IMR-90 (cell line): Measurements from ENCODE around the gene ZNF691. TPM values are rescaled to one million over a fixed set of nuclear protein-coding genes. Genes with fewer than 3 reads are reported as not detected.

Source experiments
- ATAC-seq: fragments of 200-7000 bp; cut with Tn5 transposase; 2 replicates; pipeline ENCODE4 v1.9.1; 2020; ENCODE audit warnings: low read depth, mild to moderate bottlenecking, moderate library complexity
- BruUV-seq: library from RNA; stranded (reverse); fragments of 400-500 nt; replicated peaks from 2 replicates; lab custom pipeline; 2021; lab: Mats Ljungman, UMichigan
- CTCF ChIA-PET: fragments of 300-600 bp; formaldehyde crosslinking; extraction: SDS; loops from one replicate; lab custom pipeline; 2021; ENCODE audit warnings: antibody characterized with exemption; lab: Yijun Ruan, JAX
- POLR2A ChIA-PET: fragments of 300-600 bp; sonication (Branson Sonifier 250); formaldehyde crosslinking; loops from one replicate; lab custom pipeline; 2022; ENCODE audit warnings: antibody characterized with exemption; ENCODE audit not compliant: unreplicated experiment; lab: Charles Lee
- DNase-seq: peaks from one replicate; pipeline ENCODE4 v3.0.0; 2013
- H2AFZ ChIP-seq: replicated peaks from 2 replicates; pipeline ENCODE3; 2013; ENCODE audit warnings: low read length, mild to moderate bottlenecking; ENCODE audit not compliant: poor library complexity
- H2AK5ac ChIP-seq: 2 replicates; pipeline ENCODE4 v1.6.1; 2013; ENCODE audit warnings: low read depth, low read length, inconsistent platforms
- H2AK9ac ChIP-seq: replicated peaks from 2 replicates; pipeline ENCODE3; 2013; ENCODE audit warnings: mild to moderate bottlenecking, low read depth, low read length, moderate library complexity; ENCODE audit not compliant: poor library complexity
- H2BK120ac ChIP-seq: 2 replicates; pipeline ENCODE4 v1.6.1; 2013; ENCODE audit warnings: low read depth, low read length, inconsistent platforms
- H2BK15ac ChIP-seq: 3 replicates; pipeline ENCODE4 v1.6.1; 2013; ENCODE audit warnings: low read depth, low read length, inconsistent platforms
- H2BK20ac ChIP-seq: 2 replicates; pipeline ENCODE4 v1.6.1; 2013; ENCODE audit warnings: low read depth, mild to moderate bottlenecking, inconsistent platforms, low read length, moderate library complexity
- H2BK5ac ChIP-seq: 2 replicates; pipeline ENCODE4 v1.6.1; 2013; ENCODE audit warnings: mild to moderate bottlenecking, low read depth, low read length, inconsistent platforms; ENCODE audit not compliant: poor library complexity, severe bottlenecking
- H3K14ac ChIP-seq: replicated peaks from 2 replicates; pipeline ENCODE4 v1.6.1; 2013; ENCODE audit warnings: low read depth, low read length, inconsistent platforms
- H3K18ac ChIP-seq: 2 replicates; pipeline ENCODE4 v1.6.1; 2013; ENCODE audit warnings: low read depth, low read length, control low read depth
- H3K23ac ChIP-seq: 2 replicates; pipeline ENCODE4 v1.6.1; 2013; ENCODE audit warnings: low read depth, low read length, inconsistent platforms
- H3K27ac ChIP-seq: 2 replicates; pipeline ENCODE4 v1.5.1; 2013; ENCODE audit warnings: mild to moderate bottlenecking, control low read depth, low read length; ENCODE audit not compliant: insufficient read depth
- H3K27me3 ChIP-seq: 2 replicates; pipeline ENCODE4 v1.6.1; 2013; ENCODE audit warnings: low read length; ENCODE audit not compliant: control insufficient read depth, insufficient read depth
- H3K36me3 ChIP-seq: 2 replicates; pipeline ENCODE4 v1.6.1; 2013; ENCODE audit warnings: low read length, mixed read lengths; ENCODE audit not compliant: control insufficient read depth, insufficient read depth
- H3K4ac ChIP-seq: 2 replicates; pipeline ENCODE4 v1.6.1; 2013; ENCODE audit warnings: low read depth, low read length, inconsistent platforms
- H3K4me1 ChIP-seq: 2 replicates; pipeline ENCODE4 v1.6.1; 2013; ENCODE audit warnings: low read length, mixed read lengths; ENCODE audit not compliant: control insufficient read depth, insufficient read depth
- H3K4me2 ChIP-seq: 2 replicates; pipeline ENCODE4 v1.6.1; 2013; ENCODE audit warnings: low read depth, mild to moderate bottlenecking, control low read depth, low read length, moderate library complexity
- H3K4me3 ChIP-seq: 2 replicates; pipeline ENCODE4 v1.5.1; 2013; ENCODE audit warnings: low read depth, mild to moderate bottlenecking, control low read depth, low read length, moderate library complexity; ENCODE audit not compliant: insufficient read depth
- H3K56ac ChIP-seq: 2 replicates; pipeline ENCODE4 v1.6.1; 2013; ENCODE audit warnings: low read length, inconsistent platforms; ENCODE audit not compliant: insufficient read depth; ENCODE audit errors: extremely low read depth
- H3K79me1 ChIP-seq, 2 experiments: 2 replicates each; pipeline ENCODE4 v1.6.1; 2013; ENCODE audit warnings: low read length in 2 of 2, inconsistent platforms in 1 of 2, low read depth in 1 of 2
- H3K9ac ChIP-seq: 2 replicates; pipeline ENCODE4 v1.6.1; 2013; ENCODE audit warnings: low read depth, low read length, control low read depth
- H3K9me1 ChIP-seq: 2 replicates; pipeline ENCODE4 v1.6.1; 2013; ENCODE audit warnings: low read length, inconsistent platforms; ENCODE audit not compliant: insufficient read depth
- H3K9me3 ChIP-seq: 2 replicates; pipeline ENCODE4 v1.6.1; 2013; ENCODE audit warnings: low read length; ENCODE audit not compliant: control insufficient read depth, insufficient read depth
- H4K20me1 ChIP-seq: 2 replicates; pipeline ENCODE4 v1.6.1; 2013; ENCODE audit warnings: low read length, inconsistent platforms; ENCODE audit not compliant: insufficient read depth
- H4K5ac ChIP-seq: 2 replicates; pipeline ENCODE4 v1.6.1; 2013; ENCODE audit warnings: mild to moderate bottlenecking, low read depth, low read length, control low read depth
- H4K8ac ChIP-seq, 2 experiments: 2 replicates each; pipeline ENCODE4 v1.6.1; 2013; ENCODE audit warnings: low read depth in 2 of 2, low read length in 2 of 2, control low read depth in 1 of 2, inconsistent platforms in 1 of 2
- H4K91ac ChIP-seq: 2 replicates; pipeline ENCODE4 v1.6.1; 2013; ENCODE audit warnings: low read depth, low read length, inconsistent platforms; ENCODE audit not compliant: insufficient read depth
- CEBPB ChIP-seq: IDR thresholded peaks from 2 replicates; pipeline ENCODE4 v1.6.1; 2012; ENCODE audit warnings: low read depth, low read length, improper control_type of control experiment
- CHD1 ChIP-seq: IDR thresholded peaks from 2 replicates; pipeline ENCODE4 v1.6.1; 2012; ENCODE audit warnings: low read depth, low read length, improper control_type of control experiment
- CTCF ChIP-seq: conservative IDR thresholded peaks from 2 replicates; pipeline ENCODE4 v1.5.1; 2012; ENCODE audit warnings: mild to moderate bottlenecking, low read depth, low read length, improper control_type of control experiment
- FOS ChIP-seq: fragments of 150-350 bp; IDR thresholded peaks from 2 replicates; pipeline ENCODE4 v1.6.1; 2016; ENCODE audit warnings: low read depth, low read length
- MAZ ChIP-seq: IDR thresholded peaks from 2 replicates; pipeline ENCODE4 v1.6.1; 2012; ENCODE audit warnings: low read depth, mild to moderate bottlenecking, low read length, improper control_type of control experiment, moderate library complexity, borderline replicate concordance
- MXI1 ChIP-seq: IDR thresholded peaks from 2 replicates; pipeline ENCODE4 v1.6.1; 2012; ENCODE audit warnings: low read depth, mild to moderate bottlenecking, low read length, moderate library complexity, borderline replicate concordance
- NFE2L2 ChIP-seq: fragments of 150-350 bp; IDR thresholded peaks from 2 replicates; pipeline ENCODE4 v1.6.1; 2016; ENCODE audit warnings: low read depth, mild to moderate bottlenecking, low read length
- RCOR1 ChIP-seq: IDR thresholded peaks from 2 replicates; pipeline ENCODE4 v1.6.1; 2012; ENCODE audit warnings: mild to moderate bottlenecking, low read length, improper control_type of control experiment; ENCODE audit not compliant: insufficient replicate concordance
- RFX5 ChIP-seq: IDR thresholded peaks from 2 replicates; pipeline ENCODE4 v1.8.0; 2012; ENCODE audit warnings: low read depth, mild to moderate bottlenecking, low read length, moderate library complexity
- SMC3 ChIP-seq: fragments of 150-350 bp; IDR thresholded peaks from 2 replicates; pipeline ENCODE4 v1.6.1; 2016; ENCODE audit warnings: low read depth, mild to moderate bottlenecking, antibody characterized with exemption, low read length, moderate library complexity
- dilution Hi-C: fragments of 300-500 bp; cut with HindIII; formaldehyde crosslinking; loops from one replicate; pipeline ENCODE4 v1.14.3; 2018; ENCODE audit warnings: low sequenced_read_pairs; ENCODE audit not compliant: unreplicated experiment
- in situ Hi-C: fragments of 300-500 bp; cut with MboI; formaldehyde crosslinking; loops from 3 replicates; pipeline ENCODE4 v1.14.3; 2019; ENCODE audit warnings: low sequenced_read_pairs, inconsistent platforms, mixed read lengths
- intact Hi-C: fragments of 100-400 bp; cut with micrococcal nuclease; formaldehyde crosslinking; loops from 2 replicates; pipeline ENCODE4 v1.10.0; 2022
- polyA plus RNA-seq, 3 experiments: library from polyadenylated mRNA; depleted of rRNA; stranded (reverse); fragments of >200 nt; gene quantifications; 2 replicates each; pipeline ENCODE4 v1.2.3, GENCODE V29; 2012; ENCODE audit warnings: low replicate concordance in 1 of 3
- total RNA-seq: library from RNA; depleted of rRNA; stranded (reverse); fragments of >200 nt; gene quantifications from 2 replicates; pipeline ENCODE4 v1.2.3, GENCODE V29; 2012

ZNF691 gene
- total and polyA plus RNA-seq, 2 of the 4 experiments (the other 2 are of a cell fraction): 6.8 to 13.6 TPM

DNA sequence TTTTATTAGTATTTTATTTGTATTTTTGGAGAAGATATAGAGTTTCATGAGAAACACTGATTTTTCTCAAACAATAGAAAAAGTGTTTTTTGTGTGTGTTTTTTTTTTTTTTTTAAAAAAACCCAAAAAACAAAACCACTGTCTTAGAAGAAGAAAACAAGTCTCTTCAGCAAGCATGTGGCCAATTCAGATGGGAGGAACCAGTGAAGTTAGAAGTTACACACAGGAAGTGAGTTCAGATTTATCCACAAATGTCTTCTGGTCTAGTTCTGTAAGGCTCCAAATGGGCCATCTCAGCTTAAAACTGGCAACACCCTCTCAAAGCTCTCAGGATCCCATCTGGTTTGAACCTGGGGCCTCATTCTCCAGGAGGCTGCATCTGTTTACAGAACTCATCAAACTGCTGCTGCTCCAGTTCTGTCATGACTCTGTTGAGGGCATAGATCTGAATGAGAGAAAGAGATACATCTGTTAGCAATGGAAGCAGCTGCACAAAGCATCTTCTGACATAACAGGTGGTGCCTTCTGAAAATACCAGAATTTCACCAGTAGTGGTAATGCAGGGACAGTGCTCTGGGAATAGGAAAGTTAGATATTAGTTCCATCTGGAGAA, 39.3 kb upstream of the ZNF691 start:
- Histone ChIP-seq H4K8ac (no peak overlapping the region), H3K56ac (no peak overlapping the region), H2AK5ac (no peak overlapping the region), H3K9me1 (0 out of 2 replicates have a peak, but pooled peaks cover 5% of the 10 kb centered on the region), H3K9me3 (no peaks in the 10 kb centered on the region), H3K4ac (no peak overlapping the region), H3K18ac (no peak overlapping the region), H2BK120ac (no peak overlapping the region), H2AFZ (no peak overlapping the region), H3K4me3 (no peak overlapping the region), H3K23ac (no peak overlapping the region), H3K27me3 (no peaks in the 10 kb centered on the region), H3K79me1 (peaks cover 0 to 5% of the 10 kb centered on the region in 2 experiments; a peak in 2 of 4 replicates), H3K36me3 (peaks cover 4% of the 10 kb centered on the region), H2BK15ac (no peak overlapping the region), H3K27ac (no peak overlapping the region), H2BK5ac (no peak overlapping the region), H4K5ac (no peak overlapping the region), H4K91ac (no peak overlapping the region), H4K20me1 (no peaks in the 10 kb centered on the region), H3K4me1 (peaks cover 7% of the 10 kb centered on the region), H2BK20ac (no peak overlapping the region), H3K9ac (no peak overlapping the region), H3K4me2 (no peak overlapping the region), H3K14ac (no peak overlapping the region), H2AK9ac (no peak overlapping the region)
- ChIA-PET POLR2A (no interaction called here), CTCF (interaction anchor here (0.9 to 1.2 kb wide), 2 partner anchors 9 to 16 kb away, joined by 3 to 6 read pairs; no protein-coding TSS in a partner anchor)
- DNase-seq: no peak
- dilution Hi-C loops (no loop called here), in situ Hi-C loops (no loop called here), intact Hi-C loops (no loop called here)
- TF ChIP-seq RCOR1 (no peak), RFX5 (no peak), MAZ (no peak), CHD1 (no peak), MXI1 (no peak), FOS (no peak), NFE2L2 (no peak), CEBPB (no peak), SMC3 (no peak), CTCF (no peak)
- no peak for ATAC-seq
- no TSS peak for BruUV-seq
